Smooth muscle cell (in vitro differentiated cells): Measurements from ENCODE around the gene CNDP2. TPM values are rescaled to one million over a fixed set of nuclear protein-coding genes. Genes with fewer than 3 reads are reported as not detected.

Experiments
- DNase-seq: peaks from one replicate; lab custom pipeline; 2025; ENCODE audit not compliant: unreplicated experiment; lab: John Stamatoyannopoulos, UW
- H2AFZ ChIP-seq: fragments of 200-600 bp; sonication (generic); 2 replicates; pipeline ENCODE4 v1.6.0; 2016; ENCODE audit warnings: antibody characterized with exemption, low read depth, mild to moderate bottlenecking
- H3F3A ChIP-seq: fragments of 200-600 bp; sonication (generic); 2 replicates; pipeline ENCODE4 v1.6.0; 2017; ENCODE audit warnings: antibody characterized with exemption, low read depth
- H3K27ac ChIP-seq: fragments of 200-600 bp; sonication (generic); 2 replicates; pipeline ENCODE4 v1.5.1; 2016; ENCODE audit warnings: low read depth, mild to moderate bottlenecking
- H3K27me3 ChIP-seq: fragments of 200-600 bp; sonication (generic); 2 replicates; pipeline ENCODE4 v1.6.1; 2016; ENCODE audit warnings: low read depth, mild to moderate bottlenecking
- H3K36me3 ChIP-seq: fragments of 200-600 bp; sonication (generic); 2 replicates; pipeline ENCODE4 v1.5.1; 2016; ENCODE audit warnings: low read depth
- H3K4me1 ChIP-seq: fragments of 200-600 bp; sonication (generic); 2 replicates; pipeline ENCODE4 v1.5.1; 2016; ENCODE audit warnings: low read depth
- H3K4me2 ChIP-seq: fragments of 200-600 bp; sonication (generic); 2 replicates; pipeline ENCODE4 v1.6.0; 2016; ENCODE audit warnings: mild to moderate bottlenecking
- H3K4me3 ChIP-seq: fragments of 200-600 bp; sonication (generic); 2 replicates; pipeline ENCODE4 v1.5.1; 2016; ENCODE audit warnings: mild to moderate bottlenecking
- H3K79me2 ChIP-seq: fragments of 200-600 bp; sonication (generic); 2 replicates; pipeline ENCODE4 v1.6.0; 2016; ENCODE audit warnings: low read depth, mild to moderate bottlenecking
- H3K9ac ChIP-seq: fragments of 200-600 bp; sonication (generic); 2 replicates; pipeline ENCODE4 v1.6.0; 2016; ENCODE audit warnings: low read depth
- H3K9me3 ChIP-seq: fragments of 200-600 bp; sonication (generic); replicated peaks from 2 replicates; pipeline ENCODE4 v1.5.1; 2016; ENCODE audit warnings: low read depth
- H4K20me1 ChIP-seq: fragments of 200-600 bp; sonication (generic); 2 replicates; pipeline ENCODE4 v1.6.0; 2016; ENCODE audit warnings: low read depth
- WGBS: methylation state at CpG from one replicate; pipeline ENCODE4 v1.1.7; 2016; ENCODE audit warnings: low lambda C conversion rate; 5-methylcytosine and 5-hydroxymethylcytosine counted together
- polyA plus RNA-seq: library from polyadenylated mRNA; unstranded; fragments of >200 nt; fragmentation: Nextera tagmentation; extraction: Ambion mirVana; gene quantifications from 2 replicates; pipeline ENCODE4 v1.2.1, GENCODE V29; 2016
- total RNA-seq: library from RNA; depleted of rRNA; stranded (reverse); fragments of >200 nt; gene quantifications from 2 replicates; pipeline ENCODE4 v1.2.3, GENCODE V29; 2014
- TF ChIP-seq, protein P1 (sequence below): fragments of 200-600 bp; sonication (generic); IDR thresholded peaks from 2 replicates; pipeline ENCODE4 v1.5.1; 2017; ENCODE audit warnings: borderline replicate concordance, mild to moderate bottlenecking, antibody characterized with exemption; ENCODE audit not compliant: insufficient read depth, poor library complexity, severe bottlenecking

CNDP2 gene
- total and polyA plus RNA-seq, 2 experiments from 2014 or later = 48.0 to 64.1 TPM

DNA sequence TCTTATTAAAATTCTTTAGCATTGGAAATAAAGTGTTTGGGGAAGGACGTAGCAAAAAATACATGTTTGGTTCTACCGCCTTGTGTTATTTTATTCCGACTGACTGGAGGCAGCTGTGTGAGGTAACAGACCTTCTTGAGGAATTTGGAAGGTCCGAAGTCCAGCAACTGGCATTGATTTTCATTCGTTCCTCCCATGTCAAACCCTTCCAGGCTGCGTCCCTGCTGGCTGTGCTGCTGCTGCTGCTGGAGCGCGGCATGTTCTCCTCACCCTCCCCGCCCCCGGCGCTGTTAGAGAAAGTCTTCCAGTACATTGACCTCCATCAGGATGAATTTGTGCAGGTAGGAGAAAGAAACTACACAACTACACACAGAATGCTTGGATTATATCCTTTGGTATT is 60.0 kb downstream of the CNDP2 start:
- no peak for DNase-seq
- no peaks in the 10 kb centered on the region for H3F3A ChIP-seq
- H4K20me1 ChIP-seq = no peaks in the 10 kb centered on the region
- no peak overlapping the region for H2AFZ ChIP-seq
- TF ChIP-seq, protein P1, sequence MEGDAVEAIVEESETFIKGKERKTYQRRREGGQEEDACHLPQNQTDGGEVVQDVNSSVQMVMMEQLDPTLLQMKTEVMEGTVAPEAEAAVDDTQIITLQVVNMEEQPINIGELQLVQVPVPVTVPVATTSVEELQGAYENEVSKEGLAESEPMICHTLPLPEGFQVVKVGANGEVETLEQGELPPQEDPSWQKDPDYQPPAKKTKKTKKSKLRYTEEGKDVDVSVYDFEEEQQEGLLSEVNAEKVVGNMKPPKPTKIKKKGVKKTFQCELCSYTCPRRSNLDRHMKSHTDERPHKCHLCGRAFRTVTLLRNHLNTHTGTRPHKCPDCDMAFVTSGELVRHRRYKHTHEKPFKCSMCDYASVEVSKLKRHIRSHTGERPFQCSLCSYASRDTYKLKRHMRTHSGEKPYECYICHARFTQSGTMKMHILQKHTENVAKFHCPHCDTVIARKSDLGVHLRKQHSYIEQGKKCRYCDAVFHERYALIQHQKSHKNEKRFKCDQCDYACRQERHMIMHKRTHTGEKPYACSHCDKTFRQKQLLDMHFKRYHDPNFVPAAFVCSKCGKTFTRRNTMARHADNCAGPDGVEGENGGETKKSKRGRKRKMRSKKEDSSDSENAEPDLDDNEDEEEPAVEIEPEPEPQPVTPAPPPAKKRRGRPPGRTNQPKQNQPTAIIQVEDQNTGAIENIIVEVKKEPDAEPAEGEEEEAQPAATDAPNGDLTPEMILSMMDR = no peak
- H3K79me2 ChIP-seq = no peaks in the 10 kb centered on the region
- H3K27me3 ChIP-seq = peaks cover 14% of the 10 kb centered on the region
- no peaks in the 10 kb centered on the region for H3K36me3 ChIP-seq
- 90% methylated on average over 11 of the region's 11 CpGs for WGBS
- H3K4me2 ChIP-seq = no peak overlapping the region
- H3K9ac ChIP-seq = no peak overlapping the region
- no peak overlapping the region for H3K27ac ChIP-seq
- no peak overlapping the region for H3K4me3 ChIP-seq
- H3K4me1 ChIP-seq = no peaks in the 10 kb centered on the region
- no peaks in the 10 kb centered on the region for H3K9me3 ChIP-seq

DNA sequence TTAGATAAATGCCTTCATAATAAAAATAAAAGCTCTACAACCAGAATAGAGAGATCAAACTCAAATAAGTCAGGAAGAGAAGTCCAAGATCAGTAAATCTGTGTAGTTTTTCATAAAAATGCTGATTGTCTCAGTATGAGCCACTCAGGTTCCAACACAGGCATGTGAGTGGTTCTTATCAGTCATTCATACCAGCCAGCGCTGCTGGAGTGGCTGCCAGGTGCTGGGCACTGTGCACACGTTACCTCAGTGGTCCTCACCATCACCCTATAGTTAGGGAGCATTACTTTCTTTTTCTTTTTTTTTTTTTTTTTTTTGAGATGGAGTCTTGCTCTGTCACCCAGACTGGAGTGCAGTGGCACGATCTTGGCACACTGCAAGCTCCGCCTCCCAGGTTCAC is 61.9 kb downstream of the CNDP2 start:
- no peaks in the 10 kb centered on the region for H3K36me3 ChIP-seq
- no peaks in the 10 kb centered on the region for H3K9me3 ChIP-seq
- H3K4me3 ChIP-seq = no peak overlapping the region
- DNase-seq = no peak
- H3K27ac ChIP-seq = no peak overlapping the region
- TF ChIP-seq, protein P1 = no peak
- no peaks in the 10 kb centered on the region for H4K20me1 ChIP-seq
- H2AFZ ChIP-seq = no peak overlapping the region
- WGBS = 86% methylated on average over 4 of the region's 4 CpGs
- H3K9ac ChIP-seq = no peak overlapping the region
- peaks cover 14% of the 10 kb centered on the region for H3K27me3 ChIP-seq
- no peak overlapping the region for H3K4me2 ChIP-seq
- no peaks in the 10 kb centered on the region for H3F3A ChIP-seq
- no peaks in the 10 kb centered on the region for H3K4me1 ChIP-seq
- no peaks in the 10 kb centered on the region for H3K79me2 ChIP-seq

DNA sequence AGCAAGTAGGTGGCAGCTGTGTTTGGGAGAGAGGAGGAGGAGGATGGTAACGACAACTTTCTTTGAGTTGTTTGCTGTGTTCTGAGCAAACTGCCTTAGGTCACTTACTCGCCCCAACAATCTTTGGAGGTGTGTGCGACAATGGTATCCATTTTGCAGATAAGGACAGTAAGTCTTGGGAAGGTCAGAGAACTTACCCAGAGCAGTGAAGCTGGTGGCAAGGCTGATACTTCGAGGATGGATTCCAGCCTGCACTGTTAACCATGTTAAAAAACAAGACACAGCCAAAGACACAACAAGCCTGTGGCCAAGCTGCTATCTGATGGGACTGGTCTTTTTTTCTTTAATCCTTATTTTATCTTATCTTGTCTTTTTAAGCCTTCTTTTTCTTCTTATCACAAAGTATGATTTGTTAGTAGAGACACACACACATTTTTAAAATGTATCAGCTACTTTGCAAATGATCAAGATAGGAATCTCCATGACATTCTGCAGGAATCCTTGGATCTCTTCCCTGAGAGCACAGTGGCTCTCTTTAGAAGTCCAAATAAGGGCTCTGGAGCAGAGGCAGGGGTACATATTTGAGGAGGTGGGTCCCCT is 66.1 kb downstream of the CNDP2 start:
- Histone ChIP-seq H4K20me1 (no peaks in the 10 kb centered on the region), H3K27ac (no peak overlapping the region), H3K4me2 (no peak overlapping the region), H3K4me1 (no peaks in the 10 kb centered on the region), H3K9me3 (no peaks in the 10 kb centered on the region), H3K79me2 (no peaks in the 10 kb centered on the region), H3K4me3 (no peak overlapping the region), H3K9ac (no peak overlapping the region), H2AFZ (no peak overlapping the region), H3K27me3 (no peaks in the 10 kb centered on the region), H3K36me3 (no peaks in the 10 kb centered on the region), H3F3A (no peaks in the 10 kb centered on the region)
- DNase-seq = no peak
- TF ChIP-seq, protein P1 = no peak
- WGBS = 36% methylated on average over 4 of the region's 4 CpGs

DNA sequence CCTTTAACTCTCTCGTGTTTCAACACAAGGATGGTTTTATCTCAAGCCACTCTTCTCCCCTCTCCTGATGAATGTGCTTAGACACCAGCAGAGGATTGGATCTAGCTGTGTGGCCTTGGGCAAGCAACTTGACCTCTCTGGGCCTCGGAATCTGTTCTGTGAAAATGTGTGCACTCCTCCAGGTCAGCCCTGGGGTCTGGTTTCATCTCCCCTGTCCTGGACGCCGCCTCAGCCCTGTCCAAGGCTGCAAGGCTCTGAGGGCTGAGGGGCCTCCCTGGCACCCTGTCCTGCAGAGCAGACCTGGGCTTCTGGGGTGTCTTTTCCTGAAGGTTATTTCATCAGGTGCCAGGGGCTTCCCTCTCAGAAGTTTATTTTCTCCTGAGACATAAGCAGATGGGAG is 66.6 kb downstream of the CNDP2 start:
- no peak for DNase-seq
- Histone ChIP-seq H3K4me1 (no peaks in the 10 kb centered on the region), H3K79me2 (no peaks in the 10 kb centered on the region), H3K27ac (no peak overlapping the region), H3K9ac (no peak overlapping the region), H3K4me2 (no peak overlapping the region), H3K4me3 (no peak overlapping the region), H4K20me1 (no peaks in the 10 kb centered on the region), H3K27me3 (no peaks in the 10 kb centered on the region), H3F3A (no peaks in the 10 kb centered on the region), H3K36me3 (no peaks in the 10 kb centered on the region), H3K9me3 (no peaks in the 10 kb centered on the region), H2AFZ (no peak overlapping the region)
- 85% methylated on average over 4 of the region's 4 CpGs for WGBS
- TF ChIP-seq, protein P1 = no peak
